GM21786 (cell line): ENCODE measurements around the gene KRTAP4-16.
"Not testable (repeated sequence)": the region's sequence is repeated elsewhere in the genome, so short reads cannot be mapped to it uniquely, and the experiment has no call there.

Source experiments
- ATAC-seq: cut with Tn5 transposase; IDR thresholded peaks from one replicate; pipeline ENCODE4 v1.9.1; 2021; ENCODE audit not compliant: unreplicated experiment

The KRTAP4-16 gene

DNA sequence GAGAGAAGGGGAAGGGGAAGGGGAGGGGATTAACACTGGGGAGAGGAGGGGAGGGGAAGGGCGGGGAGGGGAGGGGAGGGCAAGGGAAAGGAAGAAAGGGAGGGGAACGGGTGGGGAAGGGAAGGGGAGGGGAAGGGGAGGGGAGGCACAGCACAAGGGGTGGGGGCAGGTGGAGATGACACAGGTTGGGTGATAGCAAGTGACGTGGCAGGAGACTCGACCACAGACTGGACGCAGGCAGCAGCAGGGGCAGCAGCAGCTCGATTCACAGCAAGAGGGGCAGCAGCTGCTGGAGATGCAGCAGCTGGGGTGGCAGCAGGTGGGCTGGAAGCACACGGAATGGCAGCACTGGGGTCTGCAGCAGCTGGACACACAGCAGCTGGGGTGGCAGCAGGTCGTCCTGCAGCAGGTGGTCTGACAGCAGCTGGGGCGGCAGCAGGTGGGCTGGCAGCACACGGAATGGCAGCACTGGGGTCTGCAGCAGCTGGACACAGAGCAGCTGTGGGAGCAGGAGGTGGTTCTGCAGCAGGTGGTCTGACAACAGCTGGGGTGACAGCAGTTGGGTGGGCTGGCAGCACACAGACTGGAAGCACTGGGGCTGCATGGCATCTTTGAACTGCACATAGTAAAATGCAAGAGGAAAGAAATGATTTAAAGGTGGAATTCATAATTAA, at the start of gene KRTAP4-16:
Gene KRTAP4-16 (minus strand): TSS at position 624 of the 674 bp plus-strand sequence. CDS start 0 bp downstream, at position 624.
- no peak for ATAC-seq

DNA sequence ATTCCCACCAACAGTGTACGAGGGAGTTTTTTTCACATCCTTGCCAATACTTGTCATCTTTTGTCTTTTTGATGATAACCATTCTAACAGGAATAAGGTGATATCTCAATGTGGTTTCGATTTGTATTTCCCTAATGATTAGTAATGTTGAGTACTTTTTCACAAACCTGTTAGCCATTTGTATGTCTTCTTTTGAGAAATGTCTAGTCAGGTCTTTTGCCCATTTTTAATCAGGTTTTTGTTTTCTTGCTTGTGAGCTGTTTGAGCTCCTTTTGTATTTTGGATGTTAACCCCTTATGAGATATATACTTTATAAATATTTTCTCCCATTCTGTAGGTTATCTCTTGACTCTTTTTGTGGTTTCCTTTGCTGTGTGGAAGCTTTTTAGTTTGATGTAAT, 49.5 kb upstream of the KRTAP4-16 start:
- ATAC-seq: no peak

DNA sequence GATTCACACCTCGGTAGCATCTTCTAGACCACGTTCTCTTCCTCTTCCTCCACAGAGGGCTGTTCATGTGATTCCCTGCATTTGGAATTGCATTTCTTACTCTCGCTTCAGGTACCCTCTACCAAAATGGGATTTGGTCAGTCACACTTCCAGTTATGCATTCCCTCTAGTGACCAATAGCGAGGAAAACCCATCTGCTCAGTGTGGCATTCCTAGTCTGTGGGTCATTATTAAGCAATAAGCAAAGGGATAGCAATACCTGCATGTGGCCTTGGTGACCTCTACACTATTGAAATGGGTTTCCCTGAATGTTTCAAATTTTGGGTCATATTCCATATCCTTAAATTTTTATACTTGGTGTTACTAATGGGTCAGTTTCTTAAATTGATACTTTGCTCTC, 48.0 kb upstream of the KRTAP4-16 start:
- ATAC-seq: no peak

DNA sequence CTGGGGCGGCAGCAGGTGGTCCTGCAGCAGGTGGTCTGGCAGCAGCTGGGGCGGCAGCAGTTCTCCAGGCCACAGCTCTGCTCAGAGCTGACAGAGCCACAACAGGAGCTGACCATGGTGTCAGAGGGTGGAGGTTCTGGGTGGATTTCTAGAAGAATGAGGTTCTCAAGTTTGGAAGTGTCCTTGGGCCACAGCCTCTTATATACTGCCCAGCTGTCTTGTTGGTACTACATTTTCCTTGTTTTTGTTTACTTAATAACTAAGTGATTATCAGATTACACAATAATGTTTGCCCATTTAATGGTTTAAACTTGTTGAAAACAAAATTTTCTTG, 47.6 kb upstream of the KRTAP4-16 start, which contains the start of gene KRTAP4-5:
Gene KRTAP4-5 (minus strand): TSS at position 174 of the 334 bp plus-strand sequence. CDS start 58 bp downstream, at position 116.
- no peak for ATAC-seq

DNA sequence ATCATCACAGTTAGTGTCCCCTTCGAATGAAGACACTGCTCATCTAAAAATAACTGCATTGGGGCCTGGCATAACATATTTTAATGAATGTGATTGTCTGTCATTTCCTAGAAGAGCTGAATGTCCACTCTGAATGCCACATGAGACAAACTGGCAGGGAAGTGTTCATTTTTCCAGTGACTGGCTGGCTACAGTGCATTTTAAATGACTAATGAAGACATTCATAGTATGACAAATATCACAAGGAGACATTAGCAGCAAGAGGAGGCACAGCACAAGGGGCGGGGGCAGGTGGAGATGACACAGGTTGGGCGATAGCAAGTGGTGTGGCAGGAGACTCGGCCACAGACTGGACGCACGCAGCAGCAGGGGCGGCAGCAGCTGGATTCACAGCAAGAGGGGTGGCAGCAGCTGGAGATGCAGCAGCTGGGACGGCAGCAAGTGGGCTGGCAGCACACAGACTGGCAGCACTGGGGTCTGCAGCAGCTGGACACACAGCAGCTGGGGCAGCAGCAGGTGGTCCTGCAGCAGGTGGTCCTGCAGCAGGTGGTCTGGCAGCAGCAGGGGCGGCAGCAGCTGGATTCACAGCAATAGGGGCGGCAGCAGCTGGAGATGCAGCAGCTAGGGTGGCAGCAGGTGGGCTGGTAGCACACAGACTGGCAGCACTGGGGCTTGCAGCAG, 47.1 kb upstream of the KRTAP4-16 start:
- not testable (repeated sequence) for ATAC-seq

DNA sequence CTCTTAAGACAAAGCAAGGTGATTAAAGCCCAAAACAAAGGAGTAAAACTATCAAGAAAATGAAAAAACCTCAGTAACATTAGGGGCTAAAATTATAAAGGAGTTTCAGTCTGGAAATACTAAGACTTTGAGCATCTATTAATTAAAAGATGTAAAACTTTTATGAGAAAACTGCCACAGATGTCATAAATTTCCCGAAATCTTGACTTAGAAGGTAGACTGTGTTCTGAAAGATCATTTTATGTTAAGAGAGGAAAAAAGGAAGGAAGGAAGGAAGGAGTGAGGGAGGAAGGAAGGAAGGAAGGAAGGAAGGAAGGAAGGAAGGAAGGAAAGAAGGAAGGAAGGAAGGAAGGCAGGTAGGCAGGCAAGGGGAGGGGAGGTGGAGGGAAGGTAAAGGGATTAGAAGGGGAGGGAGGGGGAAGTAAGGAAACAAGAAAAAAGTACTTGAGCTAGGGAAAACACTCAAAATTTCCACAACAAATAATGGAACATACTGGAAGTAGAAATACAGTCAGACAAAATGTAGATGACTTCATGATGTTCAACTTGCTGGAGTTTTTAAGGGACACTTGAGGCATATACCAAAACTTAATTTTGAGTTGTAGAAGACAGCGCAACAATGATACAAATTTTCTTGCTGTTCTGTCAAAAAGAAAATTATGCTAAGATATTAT, 45.7 kb upstream of the KRTAP4-16 start:
- ATAC-seq: no peak

DNA sequence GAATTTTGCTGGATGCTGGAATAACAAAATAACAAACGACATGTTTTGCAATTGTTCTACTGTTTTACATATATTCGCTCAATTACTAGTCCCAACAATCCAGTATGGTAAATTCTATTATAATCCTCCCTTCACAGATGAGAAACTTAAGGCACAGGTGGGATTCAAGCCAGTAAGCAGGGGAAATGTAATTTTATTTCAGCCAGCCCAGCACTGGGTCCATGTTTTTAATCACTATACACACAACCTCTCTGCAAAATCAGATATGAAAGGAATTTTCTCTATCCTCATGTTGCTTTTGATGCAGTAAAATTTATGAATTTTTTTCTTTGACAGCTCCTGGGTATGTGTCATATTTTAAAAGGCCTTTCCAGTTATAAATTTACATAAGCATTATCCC, 43.3 kb upstream of the KRTAP4-16 start:
- no peak for ATAC-seq

DNA sequence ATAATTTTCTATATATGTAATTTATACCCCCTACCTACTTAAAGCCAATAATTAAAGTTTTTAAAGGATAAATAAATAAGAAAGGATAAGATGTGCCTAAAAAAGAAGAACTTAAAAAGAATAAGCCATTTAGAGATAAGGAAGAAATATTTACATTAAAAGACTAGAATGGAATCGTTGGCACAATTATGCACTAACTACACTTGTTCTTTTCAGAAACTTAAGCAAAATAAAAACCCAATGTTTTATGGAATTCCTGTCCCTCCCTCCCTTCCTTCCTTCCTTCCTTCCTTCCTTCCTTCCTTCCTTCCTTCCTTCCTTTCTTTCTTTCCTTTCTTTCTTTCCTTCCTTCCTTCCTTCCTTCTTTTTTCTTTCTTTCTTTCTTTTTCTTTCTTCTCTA, 42.8 kb upstream of the KRTAP4-16 start:
- no peak for ATAC-seq

DNA sequence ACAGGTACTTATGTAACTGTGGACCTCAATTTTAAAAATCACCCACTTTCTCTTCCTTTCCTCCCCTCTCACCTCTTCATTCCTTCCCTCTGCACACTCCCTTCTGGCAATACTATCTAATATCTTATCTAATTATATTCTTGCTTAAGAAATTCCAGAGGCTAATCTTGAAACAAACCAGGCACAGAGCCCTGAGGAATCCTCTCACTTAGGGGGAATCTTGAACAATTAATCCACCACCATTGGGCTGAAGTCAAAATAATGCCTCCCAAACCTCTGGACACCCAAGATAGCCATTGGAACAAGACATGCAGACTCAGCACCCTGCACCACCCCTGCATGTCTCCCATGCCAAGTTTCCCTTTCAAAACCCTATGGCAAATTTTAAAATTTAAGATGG, 39.4 kb upstream of the KRTAP4-16 start:
- no peak for ATAC-seq

DNA sequence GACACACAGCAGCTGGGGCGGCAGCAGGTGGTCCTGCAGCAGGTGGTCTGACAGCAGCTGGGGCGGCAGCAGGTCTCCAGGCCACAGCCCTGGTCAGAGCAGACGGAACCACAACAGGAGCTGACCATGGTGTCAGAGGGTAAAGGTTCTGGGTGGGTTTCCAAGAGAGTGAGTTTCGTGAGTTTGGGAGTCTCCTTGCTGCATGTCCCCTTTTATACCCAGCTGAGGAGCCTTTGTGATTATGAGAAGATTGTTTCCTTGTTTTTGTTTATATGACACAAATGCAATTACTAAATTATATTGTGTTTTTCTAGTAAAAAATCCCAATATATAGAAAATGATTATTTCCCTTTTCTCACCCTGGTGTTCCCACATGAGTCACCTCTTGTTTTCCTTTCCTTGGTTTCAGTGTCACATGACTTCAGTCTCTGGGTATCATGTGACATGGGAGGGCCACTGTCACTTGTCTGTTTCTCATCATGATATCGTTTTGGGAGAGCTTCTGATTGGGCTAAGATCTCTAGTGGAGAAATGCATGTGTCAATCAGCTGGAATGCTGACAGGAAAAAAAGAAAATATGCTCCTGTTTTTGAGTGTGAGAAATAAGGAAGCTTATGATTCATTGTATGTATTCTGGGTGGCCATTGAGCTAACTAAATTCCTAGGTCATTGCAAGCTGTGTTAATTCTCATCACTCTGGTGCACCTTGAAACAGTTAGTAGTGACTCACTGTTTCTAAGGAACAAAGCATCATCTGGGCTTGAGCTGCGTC, 38.5 kb upstream of the KRTAP4-16 start, which contains the start of gene KRTAP4-6:
Gene KRTAP4-6 (minus strand): TSS at position 185 of the 772 bp plus-strand sequence. CDS start 57 bp downstream, at position 128.
- ATAC-seq: no peak

DNA sequence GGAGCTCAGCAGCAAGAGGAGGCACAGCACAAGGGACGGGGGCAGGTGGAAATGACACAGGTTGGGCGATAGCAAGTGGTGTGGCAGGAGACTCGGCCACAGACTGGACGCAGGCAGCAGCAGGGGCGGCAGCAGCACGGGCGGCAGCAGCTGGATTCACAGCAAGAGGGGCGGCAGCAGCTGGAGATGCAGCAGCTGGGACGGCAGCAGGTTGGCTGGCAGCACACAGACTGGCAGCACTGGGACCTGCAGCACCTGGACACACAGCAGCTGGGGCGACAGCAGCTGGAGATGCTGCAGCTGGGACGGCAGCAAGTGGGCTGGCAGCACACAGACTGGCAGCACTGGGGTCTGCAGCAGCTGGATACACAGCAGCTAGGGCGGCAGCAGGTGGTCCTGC, 37.9 kb upstream of the KRTAP4-16 start:
- ATAC-seq: not testable (repeated sequence)

DNA sequence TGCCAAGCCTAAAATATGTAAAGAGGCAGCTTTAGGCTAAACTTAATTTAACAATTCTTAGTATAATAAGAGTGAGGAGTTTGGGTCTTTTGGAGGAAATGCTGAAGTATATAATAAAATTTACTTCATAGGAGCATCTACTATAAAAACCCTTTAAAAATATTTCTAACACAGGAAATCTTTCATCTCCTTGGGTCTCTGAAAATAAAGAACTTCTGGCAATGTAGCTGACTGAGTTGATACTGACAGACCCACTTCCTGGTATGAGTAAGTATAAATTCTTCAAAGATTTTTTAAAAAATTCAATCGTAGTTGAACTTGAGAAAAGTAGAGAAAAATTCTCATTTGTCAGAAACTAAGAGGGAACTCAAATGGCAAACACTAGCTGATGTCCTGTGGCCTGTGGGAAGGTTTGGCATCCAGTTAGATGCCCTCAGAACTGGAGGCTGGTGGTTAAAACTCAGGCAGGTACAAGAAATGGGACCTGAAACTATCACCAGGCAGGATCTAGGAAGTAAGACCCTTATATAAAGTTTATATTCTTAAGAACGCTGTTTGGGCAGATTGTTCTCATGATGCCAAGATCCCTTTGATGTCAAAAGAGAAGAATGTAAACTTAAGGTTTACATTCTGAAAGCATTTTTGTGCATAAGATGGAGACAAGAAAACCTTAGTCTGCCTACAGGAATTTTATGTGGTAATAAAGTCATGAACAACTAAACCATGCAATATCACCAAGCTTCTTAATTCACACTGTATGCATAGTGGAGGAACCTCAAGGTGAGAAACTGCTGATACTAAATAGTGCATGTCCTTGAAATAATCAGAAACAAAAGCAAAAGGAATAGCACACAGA, 32.1 kb upstream of the KRTAP4-16 start:
- no peak for ATAC-seq

DNA sequence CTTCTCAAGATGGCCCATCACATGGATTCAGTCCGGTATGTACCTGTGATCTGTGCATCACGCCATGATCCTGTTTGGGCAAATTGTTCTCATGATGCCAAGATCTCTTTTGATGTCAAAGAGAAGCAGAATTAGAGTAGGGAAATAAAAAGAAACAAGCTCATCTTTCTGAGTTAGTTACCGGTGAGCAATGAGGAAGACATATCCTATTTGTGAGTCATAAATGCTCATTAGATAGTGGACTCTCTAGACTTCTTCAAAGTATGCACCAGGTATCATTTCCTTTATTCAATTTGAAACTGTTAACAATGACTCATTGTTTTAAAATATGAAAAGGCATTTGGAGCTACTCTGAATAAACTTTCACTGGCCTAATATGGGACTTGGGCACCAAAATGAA, 30.0 kb upstream of the KRTAP4-16 start:
- no peak for ATAC-seq

DNA sequence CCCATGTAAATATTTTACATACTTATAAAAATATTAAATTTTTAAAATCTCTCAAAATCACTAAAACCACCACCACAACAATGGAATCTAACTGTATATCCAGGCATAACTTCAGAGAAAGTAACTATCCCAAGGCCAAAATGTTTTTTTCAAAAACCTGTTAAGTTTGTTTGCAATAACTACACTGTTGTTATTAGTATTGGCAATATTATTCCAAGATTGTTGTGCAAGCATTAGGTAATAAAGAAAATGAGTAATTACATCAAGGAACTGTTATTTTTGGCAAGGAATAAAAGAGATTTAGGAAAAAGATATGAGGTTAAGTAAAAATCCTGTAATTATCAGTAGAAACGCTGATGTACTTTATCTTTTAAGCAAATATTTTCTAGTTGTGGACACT, 25.4 kb upstream of the KRTAP4-16 start:
- ATAC-seq: no peak

DNA sequence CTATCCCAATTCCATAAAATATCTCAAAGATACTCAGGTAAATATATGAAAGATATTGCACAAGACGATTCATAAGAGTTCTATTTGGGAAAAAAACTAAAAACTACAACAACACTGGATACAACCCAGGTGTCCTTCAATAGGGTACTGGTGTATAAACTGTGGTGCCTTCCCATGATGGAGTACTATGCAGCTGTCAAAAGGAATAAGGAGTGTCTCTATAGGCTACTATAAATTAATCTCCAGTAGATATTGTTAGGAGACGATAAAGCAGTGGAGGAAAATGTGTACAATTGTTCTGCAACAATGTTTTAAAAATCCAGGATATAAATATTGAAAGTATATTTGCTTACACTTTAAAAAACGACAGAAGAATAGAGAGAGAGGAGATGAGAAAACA, 24.4 kb upstream of the KRTAP4-16 start:
- ATAC-seq: no peak

DNA sequence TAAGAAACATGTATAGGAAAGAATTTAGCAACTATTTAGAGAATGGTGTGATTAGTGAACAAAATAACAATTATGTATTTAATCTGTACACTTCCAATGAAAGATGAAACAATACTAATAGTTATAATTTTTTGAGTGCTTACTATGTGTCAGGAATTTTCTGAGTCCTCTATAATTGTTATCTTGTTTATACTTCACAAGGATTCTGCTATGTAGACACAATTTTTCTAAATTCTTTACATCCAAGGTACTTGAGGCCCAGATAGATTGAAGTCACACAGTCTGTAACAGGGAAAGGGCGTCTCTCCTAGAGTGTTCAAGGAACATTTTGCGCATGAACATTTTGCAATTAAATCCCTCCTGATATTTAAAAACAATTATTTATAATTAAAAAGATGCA, 23.1 kb upstream of the KRTAP4-16 start:
- no peak for ATAC-seq

DNA sequence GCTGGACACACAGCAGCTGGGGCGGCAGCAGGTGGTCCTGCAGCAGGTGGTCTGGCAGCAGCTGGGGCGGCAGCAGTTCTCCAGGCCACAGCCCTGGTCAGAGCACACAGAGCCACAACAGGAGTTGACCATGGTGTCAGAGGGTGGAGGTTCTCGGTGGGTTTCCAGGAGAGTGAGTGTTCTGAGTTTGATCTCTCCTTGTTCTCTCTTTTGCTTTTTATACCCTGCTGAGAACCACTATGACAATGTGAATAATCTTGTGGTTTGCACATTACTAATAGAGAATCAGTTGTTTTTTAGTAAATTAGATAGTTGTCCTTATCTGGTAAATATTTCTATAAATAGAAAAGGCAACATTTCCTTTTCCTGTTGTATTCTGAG, 22.0 kb upstream of the KRTAP4-16 start, which contains the start of gene KRTAP4-12:
Gene KRTAP4-12 (minus strand): TSS at position 192 of the 381 bp plus-strand sequence. CDS start 60 bp downstream, at position 132.
- ATAC-seq: not testable (repeated sequence)

DNA sequence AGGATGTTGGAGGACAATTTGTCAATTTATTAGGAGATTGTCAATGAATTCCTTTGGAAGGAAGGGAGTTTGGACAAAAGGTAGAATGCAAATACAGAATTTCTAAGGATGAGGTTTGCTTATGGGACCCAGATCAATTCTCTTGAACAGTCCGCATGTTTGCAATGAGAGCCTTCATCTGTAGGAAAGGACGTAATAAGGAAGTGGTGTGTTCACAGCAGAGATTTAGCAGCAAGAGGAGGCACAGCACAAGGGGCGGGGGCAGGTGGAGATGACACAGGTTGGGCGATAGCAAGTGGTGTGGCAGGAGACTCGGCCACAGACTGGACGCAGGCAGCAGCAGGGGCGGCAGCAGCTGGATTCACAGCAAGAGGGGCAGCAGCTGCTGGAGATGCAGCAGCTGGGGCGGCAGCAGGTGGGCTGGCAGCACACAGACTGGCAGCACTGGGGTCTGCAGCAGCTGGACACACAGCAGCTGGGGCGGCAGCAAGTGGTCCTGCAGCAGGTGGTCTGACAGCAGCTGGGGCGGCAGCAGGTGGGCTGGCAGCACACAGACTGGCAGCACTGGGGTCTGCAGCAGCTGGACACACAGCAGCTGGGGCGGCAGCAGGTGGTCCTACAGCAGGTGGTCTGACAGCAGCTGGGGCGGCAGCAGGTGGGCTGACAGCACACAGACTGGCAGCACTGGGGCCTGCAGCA, 21.4 kb upstream of the KRTAP4-16 start:
- not testable (repeated sequence) for ATAC-seq

DNA sequence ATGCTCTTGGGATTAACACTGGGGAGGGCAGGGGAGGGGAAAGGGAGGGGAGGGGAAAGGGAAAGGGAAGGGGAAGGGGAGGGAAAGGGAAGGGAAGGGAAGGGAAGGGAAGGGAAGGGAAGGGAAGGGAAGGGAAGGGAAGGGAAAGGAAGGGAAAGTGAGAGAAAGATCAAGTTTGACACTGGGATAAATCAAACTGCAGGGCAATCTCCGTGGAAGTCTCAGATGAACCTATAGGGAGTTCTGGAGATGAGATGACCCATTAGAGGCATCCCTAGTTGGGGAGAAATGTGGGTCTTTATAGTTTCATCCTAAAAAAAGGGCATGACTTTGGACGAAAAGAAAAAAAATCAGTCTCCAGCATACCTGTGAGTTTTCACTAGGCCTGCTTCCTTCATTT, 19.7 kb upstream of the KRTAP4-16 start:
- ATAC-seq: no peak
